ENCODE results near the gene TRAF7.

The TRAF7 gene

GRCh38 chr16:2170080-2170479, 14.5 kb downstream of the TRAF7 start:
- no peak overlapping the region for H3K4me3 ChIP-seq (replicated peaks; ENCODE audit: low read depth, low read length)
- TF ChIP-seq CTCF (IDR thresholded peaks at IDR 0.05; ENCODE audit: insufficient read depth, low read length, poor library complexity, severe bottlenecking) = no peak
- no peaks in the 10 kb centered on the region for H3K27me3 ChIP-seq (replicated peaks; ENCODE audit: control insufficient read depth, insufficient read depth, low read length)
- peaks cover 30% of the 10 kb centered on the region for H3K36me3 ChIP-seq (ENCODE audit: control insufficient read depth, insufficient read depth, low read length)
- no peak for DNase-seq (ENCODE audit: extremely low read depth, insufficient read length)

- DNase-seq (ENCODE audit: extremely low read depth, insufficient read length) = no peak
- TF ChIP-seq CTCF (IDR thresholded peaks at IDR 0.05; ENCODE audit: insufficient read depth, low read length, poor library complexity, severe bottlenecking) = no peak
- Histone ChIP-seq H3K4me3 (replicated peaks; ENCODE audit: low read depth, low read length) (no peak overlapping the region), H3K36me3 (ENCODE audit: control insufficient read depth, insufficient read depth, low read length) (peaks cover 33% of the 10 kb centered on the region), H3K27me3 (replicated peaks; ENCODE audit: control insufficient read depth, insufficient read depth, low read length) (no peaks in the 10 kb centered on the region)
Observed at GRCh38 chr16:2170587-2171435, 15.2 kb downstream of the TRAF7 start.

GRCh38 chr16:2171601-2172178, 16.1 kb downstream of the TRAF7 start:
- H3K27me3 ChIP-seq (replicated peaks; ENCODE audit: control insufficient read depth, insufficient read depth, low read length) = no peaks in the 10 kb centered on the region
- peaks cover 37% of the 10 kb centered on the region for H3K36me3 ChIP-seq (ENCODE audit: control insufficient read depth, insufficient read depth, low read length)
- no peak for TF ChIP-seq CTCF (IDR thresholded peaks at IDR 0.05; ENCODE audit: insufficient read depth, low read length, poor library complexity, severe bottlenecking)
- no peak overlapping the region for H3K4me3 ChIP-seq (replicated peaks; ENCODE audit: low read depth, low read length)
- no peak for DNase-seq (ENCODE audit: extremely low read depth, insufficient read length)

- DNase-seq (ENCODE audit: extremely low read depth, insufficient read length) = no peak
- H3K4me3 ChIP-seq (replicated peaks; ENCODE audit: low read depth, low read length) = no peak overlapping the region
- peaks cover 40% of the 10 kb centered on the region for H3K36me3 ChIP-seq (ENCODE audit: control insufficient read depth, insufficient read depth, low read length)
- TF ChIP-seq CTCF (IDR thresholded peaks at IDR 0.05; ENCODE audit: insufficient read depth, low read length, poor library complexity, severe bottlenecking) = no peak
- H3K27me3 ChIP-seq (replicated peaks; ENCODE audit: control insufficient read depth, insufficient read depth, low read length) = no peaks in the 10 kb centered on the region
Observed at GRCh38 chr16:2172688-2173335, 17.2 kb downstream of the TRAF7 start.

- Histone ChIP-seq H3K36me3 (ENCODE audit: control insufficient read depth, insufficient read depth, low read length) (peaks cover 36% of the 10 kb centered on the region), H3K4me3 (replicated peaks; ENCODE audit: low read depth, low read length) (no peak overlapping the region), H3K27me3 (replicated peaks; ENCODE audit: control insufficient read depth, insufficient read depth, low read length) (no peaks in the 10 kb centered on the region)
- DNase-seq (ENCODE audit: extremely low read depth, insufficient read length) = no peak
- no peak for TF ChIP-seq CTCF (IDR thresholded peaks at IDR 0.05; ENCODE audit: insufficient read depth, low read length, poor library complexity, severe bottlenecking)
Observed at GRCh38 chr16:2173366-2173765, 17.8 kb downstream of the TRAF7 start.
